OCI-LY7 (cell line): ENCODE measurements around the gene KIF16B. TPM values are rescaled to one million over a fixed set of nuclear protein-coding genes. Genes with fewer than 3 reads are reported as not detected.

Source experiments
- BruUV-seq: library from RNA; stranded (reverse); fragments of 400-500 nt; replicated peaks from 2 replicates; lab custom pipeline; 2021; lab: Mats Ljungman, UMichigan
- CTCF ChIA-PET: fragments of 300-600 bp; sonication (Branson Sonifier 250); formaldehyde crosslinking; loops from one replicate; lab custom pipeline; 2022; ENCODE audit warnings: antibody characterized with exemption; ENCODE audit not compliant: unreplicated experiment; lab: Charles Lee
- POLR2A ChIA-PET: fragments of 300-600 bp; sonication (Branson Sonifier 250); formaldehyde crosslinking; loops from one replicate; lab custom pipeline; 2022; ENCODE audit warnings: antibody characterized with exemption; lab: Charles Lee
- DNase-seq: peaks from one replicate; pipeline ENCODE4 v3.0.0-alpha.2; 2015; ENCODE audit warnings: low spot score
- H2AFZ ChIP-seq: fragments of 200-600 bp; sonication (generic), shearing (Covaris generic); 2 replicates; pipeline ENCODE4 v1.6.1; 2014; ENCODE audit warnings: mild to moderate bottlenecking, antibody characterized with exemption, low read length, moderate library complexity
- H3K27ac ChIP-seq: fragments of 200-600 bp; sonication (generic); 2 replicates; pipeline ENCODE4 v1.5.1; 2014; ENCODE audit warnings: mixed run types, low read depth, mild to moderate bottlenecking, moderate library complexity, low read length, inconsistent platforms; ENCODE audit not compliant: poor library complexity, severe bottlenecking
- H3K36me3 ChIP-seq: fragments of 200-600 bp; sonication (generic); 2 replicates; pipeline ENCODE4 v1.6.1; 2014; ENCODE audit warnings: mild to moderate bottlenecking, antibody characterized with exemption, low read length, moderate library complexity, mixed read lengths; ENCODE audit not compliant: insufficient read depth
- H3K4me1 ChIP-seq: fragments of 200-600 bp; sonication (generic); 2 replicates; pipeline ENCODE4 v1.5.1; 2014; ENCODE audit warnings: mild to moderate bottlenecking, low read length; ENCODE audit not compliant: insufficient read depth, poor library complexity, severe bottlenecking
- H3K4me2 ChIP-seq: fragments of 200-600 bp; sonication (generic); 2 replicates; pipeline ENCODE4 v1.6.1; 2014; ENCODE audit warnings: mild to moderate bottlenecking, low read length
- H3K4me3 ChIP-seq: fragments of 200-600 bp; sonication (generic); 2 replicates; pipeline ENCODE4 v1.5.1; 2014; ENCODE audit warnings: mild to moderate bottlenecking, low read depth, low read length; ENCODE audit not compliant: poor library complexity, severe bottlenecking
- H3K79me2 ChIP-seq: fragments of 200-600 bp; sonication (generic); 2 replicates; pipeline ENCODE4 v1.6.1; 2016; ENCODE audit warnings: low read depth, mild to moderate bottlenecking, low read length, moderate library complexity, mixed read lengths; ENCODE audit not compliant: insufficient read depth
- H3K9me2 ChIP-seq: fragments of 200-600 bp; sonication (generic); 2 replicates; pipeline ENCODE4 v1.6.1; 2016; ENCODE audit warnings: mild to moderate bottlenecking, low read length, mixed read lengths; ENCODE audit not compliant: insufficient read depth
- H3K9me3 ChIP-seq: fragments of 200-600 bp; sonication (generic); 2 replicates; pipeline ENCODE4 v1.6.1; 2014; ENCODE audit warnings: mild to moderate bottlenecking, mixed run types, low read length, mixed read lengths
- H4K20me1 ChIP-seq: fragments of 200-600 bp; sonication (generic); 2 replicates; pipeline ENCODE4 v1.6.1; 2014; ENCODE audit warnings: mild to moderate bottlenecking, antibody characterized with exemption, low read length, moderate library complexity, mixed read lengths; ENCODE audit not compliant: insufficient read depth
- CTCF ChIP-seq: fragments of 200-600 bp; sonication (generic); conservative IDR thresholded peaks from 2 replicates; pipeline ENCODE4 v1.5.1; 2014; ENCODE audit warnings: mild to moderate bottlenecking, antibody characterized with exemption, low read length, moderate library complexity, mixed read lengths
- EZH2phosphoT487 ChIP-seq: fragments of 200-600 bp; sonication (generic); IDR thresholded peaks from 2 replicates; pipeline ENCODE4 v1.6.1; 2018; ENCODE audit warnings: low read depth, borderline replicate concordance, mild to moderate bottlenecking, mixed run types, antibody characterized with exemption, low read length, moderate library complexity, mixed read lengths
- intact Hi-C: fragments of 100-400 bp; cut with micrococcal nuclease; formaldehyde crosslinking; loops from one replicate; pipeline ENCODE4 v1.10.0; 2022; ENCODE audit not compliant: unreplicated experiment
- total RNA-seq, 2 experiments: library from RNA; depleted of rRNA in 1 of 2; stranded (reverse); fragments of >200 nt in 1 of 2; shearing (Covaris generic) in 1 of 2; gene quantifications; 2 replicates each; pipeline ENCODE4 v1.2.3, GENCODE V29; 2014 to 2022

KIF16B gene
- total RNA-seq, 2 experiments from 2014 or later = 6.2 to 11.2 TPM

- H3K9me2 ChIP-seq = no peaks in the 10 kb centered on the region
- H4K20me1 ChIP-seq = no peaks in the 10 kb centered on the region
- no peaks in the 10 kb centered on the region for H3K36me3 ChIP-seq
- H3K4me2 ChIP-seq = no peak overlapping the region
- TF ChIP-seq EZH2phosphoT487 = no peak
- no peak for TF ChIP-seq CTCF
- peak; percentile 5 for DNase-seq
- intact Hi-C loops = no loop called here
- no peaks in the 10 kb centered on the region for H3K9me3 ChIP-seq
- no peaks in the 10 kb centered on the region for H3K4me1 ChIP-seq
- ChIA-PET CTCF (interaction anchor here (0.6 kb wide), 1 partner anchor 436 kb away, joined by 3 read pairs; no protein-coding TSS in a partner anchor), POLR2A (interaction anchor here (0.6 to 1.7 kb wide), 4 partner anchors 9 to 29 kb away, joined by 3 to 5 read pairs (median 4); no protein-coding TSS in a partner anchor)
- no peaks in the 10 kb centered on the region for H3K79me2 ChIP-seq
- H3K4me3 ChIP-seq = no peak overlapping the region
- H2AFZ ChIP-seq = no peak overlapping the region
- no TSS peak for BruUV-seq
- no peak overlapping the region for H3K27ac ChIP-seq
These were observed 309.7 kb downstream of the KIF16B start for GRCh38 chr20:16263582-16263981.

- no peaks in the 10 kb centered on the region for H3K4me1 ChIP-seq
- POLR2A ChIA-PET = interaction anchor here (0.9 to 1.7 kb wide), 4 partner anchors 8 to 28 kb away, joined by 3 to 5 read pairs (median 4); no protein-coding TSS in a partner anchor
- H3K27ac ChIP-seq = no peak overlapping the region
- no peaks in the 10 kb centered on the region for H3K9me2 ChIP-seq
- no TSS peak for BruUV-seq
- intact Hi-C loops = no loop called here
- no peak overlapping the region for H3K4me2 ChIP-seq
- no peak for DNase-seq
- H3K4me3 ChIP-seq = no peak overlapping the region
- no peaks in the 10 kb centered on the region for H3K9me3 ChIP-seq
- CTCF ChIA-PET = no interaction called here
- H3K79me2 ChIP-seq = no peaks in the 10 kb centered on the region
- H3K36me3 ChIP-seq = no peaks in the 10 kb centered on the region
- H4K20me1 ChIP-seq = no peaks in the 10 kb centered on the region
- TF ChIP-seq CTCF = no peak
- no peak for TF ChIP-seq EZH2phosphoT487
- no peak overlapping the region for H2AFZ ChIP-seq
These were observed 310.7 kb downstream of the KIF16B start for GRCh38 chr20:16262594-16262993.

- Histone ChIP-seq H3K9me2 (no peaks in the 10 kb centered on the region), H3K4me1 (no peaks in the 10 kb centered on the region), H3K36me3 (no peaks in the 10 kb centered on the region), H4K20me1 (no peaks in the 10 kb centered on the region), H3K4me2 (no peak overlapping the region), H3K27ac (no peak overlapping the region), H3K79me2 (no peaks in the 10 kb centered on the region), H2AFZ (no peak overlapping the region), H3K4me3 (no peak overlapping the region), H3K9me3 (no peaks in the 10 kb centered on the region)
- BruUV-seq = no TSS peak
- DNase-seq = no peak
- intact Hi-C loops = no loop called here
- ChIA-PET CTCF (no interaction called here), POLR2A (interaction anchor here (0.9 to 1.2 kb wide), 2 partner anchors 10 to 25 kb away, joined by 3 read pairs; no protein-coding TSS in a partner anchor)
- TF ChIP-seq CTCF (no peak), EZH2phosphoT487 (no peak)
These were observed 311.4 kb downstream of the KIF16B start for GRCh38 chr20:16261733-16262273.
